Measurements from ENCODE around the gene LRRC4C.

LRRC4C gene

DNA sequence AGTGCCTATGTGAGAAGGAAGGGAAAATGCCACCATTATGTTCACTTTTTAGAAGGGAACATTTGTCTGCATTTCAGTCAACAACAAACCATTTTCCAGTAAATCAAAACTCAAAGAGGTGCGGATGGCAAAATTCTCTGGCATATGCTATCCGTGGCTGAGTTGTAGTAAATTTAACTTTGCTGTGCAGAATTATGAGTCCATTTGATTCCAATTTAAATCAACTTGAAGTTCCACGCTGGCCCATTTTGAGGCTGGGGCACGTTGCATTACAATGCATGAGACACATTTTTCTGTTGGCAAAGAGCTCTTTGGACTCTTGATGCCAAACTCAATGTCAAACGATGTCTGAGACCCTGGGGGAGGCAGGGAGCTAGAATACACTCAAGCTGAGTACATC lies 211.8 kb downstream of the LRRC4C start:
- DNase-seq, result no peak

DNA sequence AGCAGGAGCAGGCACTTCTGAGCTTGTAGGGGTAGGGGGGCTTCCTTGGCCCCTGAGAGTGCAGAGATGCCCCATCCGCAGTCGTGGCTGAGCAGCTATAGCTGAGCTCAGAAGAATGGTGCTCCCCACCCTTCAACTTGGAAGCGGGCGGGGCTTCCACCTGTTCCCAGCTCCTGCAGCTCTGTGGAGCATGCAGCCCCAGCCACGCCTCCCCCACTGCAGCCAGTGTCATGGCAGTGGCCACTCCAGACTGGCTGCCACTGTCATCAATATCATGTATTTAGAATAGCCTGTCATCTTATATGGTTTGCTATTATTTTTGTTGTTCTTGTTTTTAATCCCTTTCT lies 213.1 kb downstream of the LRRC4C start:
- DNase-seq, result no peak

DNA sequence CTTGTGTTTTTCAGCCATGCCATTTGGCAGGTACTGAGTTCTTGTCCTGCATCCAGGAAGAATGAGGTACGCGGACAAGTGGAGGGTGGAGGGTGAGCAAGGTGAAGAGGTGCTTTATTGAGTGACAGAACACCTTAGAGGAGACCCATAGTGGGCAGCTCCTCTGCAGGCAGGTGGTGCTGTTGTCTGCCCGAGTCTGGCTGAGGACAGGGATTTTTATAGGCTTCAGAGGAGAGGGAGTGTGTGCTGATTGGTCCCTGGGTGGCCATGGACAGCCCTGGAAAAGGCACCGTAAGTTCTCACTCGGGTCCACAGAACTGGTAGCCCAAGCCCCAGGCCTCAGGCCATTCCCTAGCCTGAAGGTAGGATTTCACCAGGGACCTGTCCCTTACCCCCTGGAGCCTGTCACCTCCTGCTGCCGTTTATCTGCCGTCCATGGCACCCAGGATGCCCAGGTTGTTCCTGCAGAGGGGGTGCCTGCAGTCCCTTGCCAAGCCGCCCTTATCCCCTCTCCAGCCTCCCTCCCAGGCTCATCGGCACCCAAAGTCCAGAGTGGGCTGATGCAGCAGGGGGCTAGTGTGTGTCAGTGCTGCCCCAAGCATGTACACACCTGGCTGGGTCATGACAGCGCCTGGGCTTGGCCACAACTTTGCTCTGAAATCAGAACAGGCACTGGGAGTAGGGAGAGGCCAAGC lies 213.6 kb downstream of the LRRC4C start:
- DNase-seq, result no peak

DNA sequence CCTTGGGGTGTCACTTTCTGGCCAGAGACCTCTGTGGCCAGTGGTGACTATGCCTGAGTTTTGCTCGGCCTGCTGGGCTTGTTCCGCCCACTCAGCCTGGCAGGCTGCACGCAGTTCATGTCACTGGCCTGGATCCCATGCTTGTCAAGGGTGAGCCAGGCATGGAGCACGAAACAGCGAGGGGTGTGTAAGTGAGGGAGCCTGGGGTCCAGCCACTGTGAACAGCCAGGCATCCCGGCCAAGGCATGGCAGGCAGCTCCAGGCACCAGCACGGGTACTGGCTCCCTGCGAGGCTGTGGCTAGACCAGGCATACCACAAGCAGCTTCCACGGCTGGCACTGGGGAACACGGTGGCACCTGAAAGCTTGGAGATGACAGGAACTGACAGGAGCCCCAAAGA lies 214.3 kb downstream of the LRRC4C start:
- DNase-seq, result no peak

GRCh38 chr11:41237382-41237781 lies 222.1 kb downstream of the LRRC4C start:
- no peak for DNase-seq

GRCh38 chr11:41235668-41236067 lies 223.8 kb downstream of the LRRC4C start:
- DNase-seq, result no peak

- no peak for DNase-seq
Measured at GRCh38 chr11:41225856-41226633, 233.4 kb downstream of the LRRC4C start.

DNA sequence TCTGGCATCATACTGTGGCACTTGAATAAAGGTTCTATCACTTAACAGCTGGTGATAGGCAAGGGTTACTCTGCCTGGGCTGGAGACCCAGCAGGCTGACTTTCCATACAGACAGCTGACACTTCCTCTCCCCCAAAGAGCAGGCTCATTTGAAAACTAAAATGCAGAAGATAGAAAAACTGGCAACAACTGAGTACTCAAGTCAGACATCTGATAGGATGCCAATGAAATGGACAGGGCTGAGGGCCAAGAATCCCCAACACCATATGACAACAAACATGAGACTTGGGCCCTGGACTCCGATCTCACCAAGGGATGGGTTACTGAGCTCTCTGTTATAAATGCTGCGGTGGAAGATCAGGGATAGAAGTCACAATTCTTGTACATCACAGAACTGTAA lies 237.2 kb downstream of the LRRC4C start:
- DNase-seq, result no peak

- no peak for DNase-seq
Measured at GRCh38 chr11:41206388-41206787, 253.1 kb downstream of the LRRC4C start.

DNA sequence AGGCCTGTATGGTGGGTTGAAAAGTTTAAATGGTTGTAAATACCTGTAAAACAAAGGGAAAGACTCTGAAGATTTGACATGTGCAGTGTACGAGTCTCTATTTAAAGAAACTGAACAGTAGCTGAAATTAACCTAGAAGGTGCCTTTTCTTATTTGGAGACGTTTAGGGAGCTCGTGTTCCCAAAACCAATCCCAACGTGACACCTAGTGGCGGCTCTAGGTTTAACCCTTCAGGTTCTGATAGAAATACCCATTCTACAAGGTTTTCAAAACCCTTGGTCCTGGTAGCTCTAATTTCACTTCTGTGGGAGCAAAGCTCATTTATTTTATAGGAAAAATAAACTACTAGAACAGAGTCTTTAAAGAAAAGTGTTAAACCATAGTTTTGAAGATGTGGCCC lies 258.3 kb downstream of the LRRC4C start:
- peak; percentile 9 for DNase-seq

GRCh38 chr11:41190437-41191082 lies 268.9 kb downstream of the LRRC4C start:
- DNase-seq, result no peak

DNA sequence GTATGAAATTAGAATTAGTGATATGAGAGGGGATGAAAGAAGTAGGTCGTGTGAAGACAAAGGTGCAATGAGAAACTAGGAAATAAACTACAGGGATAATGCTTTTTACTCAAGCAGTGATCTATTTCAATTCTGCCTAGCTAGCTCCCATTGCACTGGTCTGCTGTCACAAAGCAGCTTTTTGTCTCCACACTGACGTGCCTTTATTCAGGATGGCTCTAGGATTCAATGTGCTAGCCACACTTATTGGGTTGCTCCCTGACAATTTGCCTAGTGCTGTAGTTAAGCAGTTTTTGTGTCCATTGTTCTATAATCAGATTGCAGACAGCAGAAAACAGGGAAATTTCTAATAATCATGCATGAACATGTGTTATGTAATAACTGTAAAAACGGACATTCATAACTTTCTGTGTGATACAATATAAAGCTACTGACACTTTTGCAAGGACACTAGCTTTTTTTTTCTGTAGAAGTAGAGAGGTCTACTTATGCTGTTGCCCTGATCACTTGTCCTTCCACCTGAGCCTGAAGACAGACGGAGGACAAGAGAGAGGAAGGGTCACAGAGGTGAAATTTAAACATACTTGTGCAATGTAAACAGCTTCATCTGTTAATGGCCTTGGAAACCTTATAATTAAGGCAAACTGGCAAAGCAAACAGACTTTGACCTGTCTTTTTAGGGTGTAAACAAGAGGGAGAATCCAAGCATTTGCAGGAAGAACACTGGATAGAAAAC lies 269.6 kb downstream of the LRRC4C start:
- DNase-seq, result peak; percentile 29

DNA sequence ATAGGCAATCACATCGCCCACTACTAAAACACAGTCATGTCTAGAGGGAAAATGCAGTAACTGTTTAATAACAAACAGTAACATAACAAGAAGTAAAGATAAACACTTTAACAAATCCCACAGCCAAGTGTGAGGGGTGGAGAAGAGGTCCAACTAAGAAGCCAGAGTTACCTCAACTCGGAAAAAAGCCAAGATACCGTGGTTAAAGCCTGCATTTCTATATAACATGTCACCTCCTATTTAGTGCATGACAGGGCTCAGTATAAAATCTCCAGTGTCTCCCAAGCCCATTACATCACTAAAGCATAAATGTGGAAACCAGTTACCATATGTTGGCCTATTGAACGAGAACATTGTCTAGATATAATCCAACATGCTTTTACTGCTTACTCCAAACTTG lies 281.7 kb downstream of the LRRC4C start:
- no peak for DNase-seq

DNA sequence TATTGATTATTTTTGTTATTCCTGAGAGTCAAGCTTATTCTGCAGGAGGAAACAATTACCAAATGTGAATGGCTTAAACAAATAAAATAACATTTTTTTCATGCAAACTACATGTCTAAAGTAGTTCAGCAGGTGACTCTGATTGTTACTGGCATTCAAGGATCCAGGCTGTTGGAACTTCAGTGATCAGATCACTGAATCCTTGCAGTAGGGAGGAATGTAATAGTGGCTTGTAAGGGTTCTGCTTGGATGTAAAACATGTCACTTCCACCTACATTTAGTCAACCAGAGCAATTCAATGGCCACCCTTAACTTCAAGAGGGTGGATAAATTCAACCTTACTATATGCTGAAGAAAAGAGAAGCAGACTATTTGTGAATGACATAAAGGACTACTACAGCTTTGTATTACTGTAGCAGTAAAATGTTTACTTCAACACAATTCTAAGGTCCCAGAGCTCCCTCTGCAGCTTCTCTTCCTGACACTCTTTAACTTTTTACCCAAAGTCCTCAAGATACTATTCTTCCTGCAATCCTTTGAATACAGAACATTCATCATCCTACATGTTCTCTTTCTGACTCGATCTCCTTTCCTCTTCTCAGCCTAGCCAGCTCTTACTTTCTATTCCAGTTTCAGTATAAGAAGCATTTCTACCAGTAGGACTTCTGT lies 284.0 kb downstream of the LRRC4C start:
- no peak for DNase-seq

DNA sequence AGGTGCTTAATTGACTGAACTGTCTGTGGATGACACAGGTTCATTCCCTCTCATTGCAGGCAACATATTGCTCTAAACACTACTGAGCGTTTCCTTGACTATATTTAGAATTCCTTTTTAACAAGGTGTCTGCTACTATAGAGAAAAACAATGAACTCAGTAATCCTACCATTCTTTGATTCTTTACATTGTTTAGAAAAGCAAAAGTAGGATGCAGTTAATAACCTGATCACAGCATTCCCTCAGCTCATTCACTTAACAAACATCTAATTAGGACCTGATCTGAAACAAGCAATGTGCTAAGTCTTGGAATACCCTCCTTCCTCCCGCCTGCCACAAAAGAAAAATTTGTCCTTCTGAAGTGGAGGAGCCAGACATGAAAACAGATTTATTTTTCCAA lies 313.1 kb downstream of the LRRC4C start:
- DNase-seq, result no peak

DNA sequence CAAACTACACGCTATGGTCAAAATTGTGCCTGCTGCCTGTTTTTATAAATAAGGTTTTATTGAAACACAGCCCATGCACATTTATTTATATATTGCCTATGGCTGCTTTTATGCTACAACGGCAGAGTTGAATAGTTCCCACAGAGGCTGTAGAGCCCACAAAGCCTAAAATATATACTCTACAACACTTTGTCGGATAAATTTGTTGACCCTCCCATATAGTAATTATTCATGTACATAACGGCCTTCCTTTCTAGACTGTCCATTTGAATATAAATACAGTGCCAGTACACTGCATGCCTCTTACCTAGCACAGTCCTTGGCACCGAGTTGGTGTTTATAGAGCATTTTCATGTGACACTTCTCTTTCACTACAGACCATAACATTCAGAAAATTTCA lies 314.0 kb downstream of the LRRC4C start:
- DNase-seq, result no peak

GRCh38 chr11:41134971-41135370 lies 324.5 kb downstream of the LRRC4C start:
- DNase-seq, result no peak

DNA sequence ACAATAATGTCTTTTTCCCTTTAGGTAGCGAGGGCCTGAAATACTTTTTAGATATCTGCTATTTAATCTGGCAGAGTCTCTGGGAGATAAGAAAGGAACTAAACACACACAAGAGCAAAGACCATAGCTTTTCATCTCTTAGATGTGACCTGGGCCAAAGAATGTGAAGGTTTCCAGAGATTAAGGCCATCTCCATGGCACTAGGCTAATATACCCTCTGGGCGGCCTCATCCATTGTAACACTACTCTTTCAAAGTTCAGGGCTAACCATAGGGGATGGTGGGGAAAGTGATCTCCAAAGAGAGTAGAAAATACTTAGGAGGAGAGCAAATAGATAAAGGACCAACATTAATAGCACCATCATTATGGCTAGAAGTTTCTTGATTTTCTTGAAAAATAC lies 326.4 kb downstream of the LRRC4C start:
- DNase-seq, result no peak

DNA sequence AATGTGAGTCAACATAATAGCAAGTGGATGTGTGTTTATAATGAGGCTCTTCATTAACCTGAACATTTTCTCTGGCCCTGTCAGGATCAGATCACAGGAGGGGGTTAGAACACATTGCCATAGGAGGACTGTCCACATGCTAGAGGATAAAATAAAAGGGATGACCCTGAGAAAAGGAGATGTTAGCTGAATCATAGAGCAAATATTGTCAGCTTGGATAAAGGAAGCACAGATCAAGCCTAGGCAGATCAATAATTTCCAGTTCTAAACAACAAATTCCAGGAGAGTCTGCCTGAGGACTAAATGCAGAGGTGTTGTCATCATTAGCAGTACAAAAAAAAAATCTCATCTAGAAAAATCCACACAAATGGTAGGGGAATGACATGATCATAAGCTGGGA lies 337.9 kb downstream of the LRRC4C start:
- DNase-seq, result no peak

GRCh38 chr11:41119484-41119883 lies 340.0 kb downstream of the LRRC4C start:
- DNase-seq, result no peak

DNA sequence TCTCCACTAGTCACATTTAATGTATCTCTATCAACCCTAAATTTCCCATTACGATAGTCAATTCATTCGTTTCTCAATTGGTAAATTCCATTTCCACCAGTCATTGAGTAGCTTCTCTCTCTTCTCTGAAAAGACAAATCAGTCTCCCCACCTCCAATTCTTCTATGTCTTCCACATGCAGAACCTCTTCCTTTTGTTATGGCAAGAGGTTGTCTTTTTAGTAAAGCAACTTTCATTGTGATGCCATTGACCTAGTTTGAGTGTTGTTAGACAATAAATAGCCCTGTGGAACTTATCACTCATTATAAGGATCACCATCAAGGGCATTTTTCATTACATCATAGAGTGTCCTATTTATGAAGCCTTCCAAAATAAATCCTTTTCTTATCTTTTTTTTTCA lies 340.9 kb downstream of the LRRC4C start:
- no peak for DNase-seq

DNA sequence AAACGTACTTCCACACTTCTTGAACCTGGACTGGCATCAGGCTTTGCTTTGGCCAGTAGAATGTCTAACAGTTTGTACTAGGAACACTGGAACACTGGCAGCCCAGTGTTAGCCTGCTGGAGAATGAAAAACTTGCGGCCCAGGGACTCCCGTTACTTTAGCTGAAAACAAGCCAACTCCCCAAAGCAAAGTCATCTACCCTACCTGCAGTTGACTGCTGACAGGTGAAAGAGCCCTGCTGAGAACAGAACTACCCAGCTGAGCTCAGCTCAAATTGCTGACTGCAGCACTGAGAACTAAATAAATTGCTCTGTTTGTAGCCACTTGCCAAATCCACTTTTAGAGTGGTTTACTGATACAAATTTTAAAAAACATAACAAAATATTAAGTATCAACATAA lies 342.5 kb downstream of the LRRC4C start:
- DNase-seq, result no peak

DNA sequence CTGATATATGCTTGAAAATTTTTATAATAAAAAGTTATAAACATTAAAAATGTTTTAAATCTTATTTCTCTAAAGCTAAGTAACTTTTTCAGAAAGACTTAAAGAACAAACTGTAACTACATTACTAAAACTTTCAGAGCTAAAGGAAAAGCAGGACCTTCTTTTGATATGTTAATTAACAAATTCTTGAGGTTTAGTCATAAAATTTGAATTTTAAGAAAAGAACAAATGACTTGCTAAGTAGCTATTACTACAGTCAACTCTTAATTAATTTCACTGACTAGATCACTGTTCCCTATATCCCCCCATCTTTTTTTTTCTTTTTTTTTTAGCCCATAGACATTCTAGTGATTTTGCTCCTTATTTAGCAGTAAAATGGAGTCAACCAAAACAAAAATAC lies 344.4 kb downstream of the LRRC4C start:
- DNase-seq, result no peak
